Measurements from ENCODE around the gene LSM10.

The LSM10 gene

GRCh38 chr1:36406440-36406839, 8.7 kb upstream of the LSM10 start:
- no peak for DNase-seq

- DNase-seq, result no peak
Measured at GRCh38 chr1:36402504-36402890, 4.8 kb upstream of the LSM10 start.

DNA sequence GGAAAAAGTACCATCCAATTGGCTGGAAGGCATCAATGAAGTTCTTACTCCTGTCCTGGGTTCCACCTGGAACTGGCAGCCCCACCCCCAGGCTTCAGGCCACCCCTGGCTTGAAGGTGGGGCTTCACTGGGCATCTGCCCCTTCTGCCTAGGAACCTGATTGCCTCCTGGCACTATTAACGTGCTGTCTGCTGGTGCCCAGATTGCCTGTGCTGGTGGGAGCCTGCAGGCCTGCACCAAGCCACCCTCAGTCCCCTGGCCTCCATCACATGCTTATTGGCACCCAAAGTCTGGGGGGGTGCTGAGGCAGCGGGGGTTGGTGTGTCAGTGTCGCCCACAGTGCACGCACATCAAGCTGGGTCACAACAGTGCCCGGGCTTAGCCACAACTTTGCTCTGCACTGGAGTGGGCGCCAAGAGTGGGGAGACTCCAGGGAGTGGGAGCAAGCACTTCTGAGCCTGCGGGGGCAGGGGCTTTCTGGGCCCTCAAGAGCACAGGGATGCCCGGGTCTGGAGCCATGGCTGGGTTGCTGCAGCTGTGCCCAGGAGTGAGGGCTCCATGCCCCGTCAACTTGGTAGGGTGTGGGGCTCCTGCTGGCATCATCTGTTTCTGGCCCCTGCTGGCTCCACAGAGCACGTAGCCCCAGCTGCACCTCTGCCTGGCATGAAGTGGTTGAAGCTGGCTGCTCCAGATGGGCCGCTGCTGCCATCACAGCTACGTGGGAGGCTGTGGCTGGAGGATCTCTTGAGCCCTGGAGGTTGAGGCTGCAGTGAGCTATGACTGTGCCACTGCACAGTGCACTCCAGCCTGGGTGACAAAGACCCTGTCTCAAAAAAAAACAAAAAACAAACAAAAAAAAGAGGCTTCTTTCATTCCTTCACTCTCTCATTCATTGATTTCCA, 4.1 kb upstream of the LSM10 start:
- DNase-seq, result no peak

GRCh38 chr1:36400825-36401601, 3.3 kb upstream of the LSM10 start:
- DNase-seq, result peak; percentile 80

GRCh38 chr1:36400514-36400824, 2.8 kb upstream of the LSM10 start:
- no peak for DNase-seq

- DNase-seq, result no peak
Measured at GRCh38 chr1:36398370-36398977, 766 bp upstream of the LSM10 start.

- peak; percentile 56 for DNase-seq
Measured at GRCh38 chr1:36397083-36397377, 678 bp downstream of the LSM10 start.

DNA sequence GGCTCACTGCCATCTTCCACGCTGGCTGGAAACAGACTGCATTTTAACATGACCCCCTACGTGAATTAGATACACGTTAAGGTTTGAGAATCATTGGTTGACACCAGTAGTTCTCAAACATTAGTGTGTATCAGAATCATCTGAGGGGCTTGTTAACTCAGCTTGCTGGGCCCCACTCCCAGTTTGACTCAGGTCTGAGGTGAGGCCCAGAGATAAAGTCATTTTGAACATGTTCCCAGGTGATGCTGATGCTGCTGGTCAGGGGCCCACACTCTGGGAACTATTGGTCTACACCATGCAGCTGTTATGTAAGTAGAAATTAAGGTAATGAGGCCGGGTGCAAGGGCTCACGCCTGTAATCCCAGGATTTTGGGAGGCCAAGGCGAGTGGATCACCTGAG, 1.3 kb downstream of the LSM10 start:
- peak; percentile 40 for DNase-seq

DNA sequence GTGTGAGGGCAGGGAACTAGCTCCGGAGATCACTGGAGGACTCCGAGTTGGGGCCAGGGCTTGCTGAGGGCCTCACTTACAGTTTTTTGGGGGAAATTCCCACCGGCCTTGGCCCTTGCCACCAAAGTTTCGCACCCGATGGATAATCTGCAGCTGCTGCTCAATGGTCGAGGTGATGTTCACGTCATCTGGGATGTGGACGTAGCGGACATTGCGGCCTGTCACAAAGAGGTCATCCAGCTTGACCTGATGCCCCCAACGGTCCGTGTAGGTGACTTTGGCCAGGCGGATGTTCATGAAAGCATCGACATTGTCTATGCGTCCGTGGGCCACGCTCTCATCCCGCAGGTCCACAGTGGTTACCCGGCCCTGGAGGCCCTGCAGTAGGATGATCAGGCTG, 4.0 kb downstream of the LSM10 start:
- no peak for DNase-seq

DNA sequence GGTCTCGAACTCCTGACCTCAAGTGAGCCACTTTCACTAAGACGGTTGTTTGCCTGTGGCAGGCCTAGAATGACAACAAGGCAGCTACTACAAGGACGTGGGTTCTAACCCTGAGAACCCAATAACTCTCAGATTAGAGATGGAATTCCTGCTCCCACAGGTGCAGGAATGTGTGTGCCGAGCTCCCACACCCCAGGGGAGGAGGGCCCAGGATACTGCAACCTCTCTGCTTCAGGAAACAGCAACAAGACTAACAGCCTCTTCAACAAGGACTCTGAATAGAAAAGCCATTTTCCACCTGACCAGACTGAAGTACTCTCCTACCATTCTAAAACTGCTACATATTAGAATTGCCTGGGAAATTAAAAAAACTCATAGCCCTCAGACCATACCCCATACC, 4.9 kb downstream of the LSM10 start:
- no peak for DNase-seq

DNA sequence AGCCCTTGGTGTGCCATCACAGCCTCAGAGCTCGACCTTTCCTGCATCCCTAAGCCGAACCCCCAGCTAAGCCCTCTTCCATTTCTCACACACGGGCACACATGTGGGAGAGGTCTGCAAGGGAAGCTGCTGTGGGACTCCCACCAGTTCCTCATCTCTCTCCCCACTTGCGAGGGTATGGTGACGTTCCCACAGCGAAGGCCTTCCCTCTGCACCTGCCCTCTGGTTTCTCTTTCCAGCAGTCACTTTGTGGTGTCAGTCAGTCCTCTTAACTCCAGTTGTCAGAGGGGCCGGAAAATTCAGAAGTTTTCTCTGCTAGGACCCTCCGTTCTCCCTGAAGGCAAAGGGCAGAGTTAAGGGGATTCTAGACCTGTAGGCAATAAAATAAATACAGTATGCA, 6.4 kb downstream of the LSM10 start:
- DNase-seq, result no peak

GRCh38 chr1:36390411-36390810, 7.3 kb downstream of the LSM10 start:
- DNase-seq, result no peak

- DNase-seq, result no peak
Measured at GRCh38 chr1:36389999-36390398, 7.7 kb downstream of the LSM10 start.

GRCh38 chr1:36389261-36389660, 8.4 kb downstream of the LSM10 start:
- DNase-seq, result no peak

GRCh38 chr1:36387141-36387949, 10.4 kb downstream of the LSM10 start:
- no peak for DNase-seq

GRCh38 chr1:36386265-36387140, 11.2 kb downstream of the LSM10 start:
- DNase-seq, result peak; percentile 94

DNA sequence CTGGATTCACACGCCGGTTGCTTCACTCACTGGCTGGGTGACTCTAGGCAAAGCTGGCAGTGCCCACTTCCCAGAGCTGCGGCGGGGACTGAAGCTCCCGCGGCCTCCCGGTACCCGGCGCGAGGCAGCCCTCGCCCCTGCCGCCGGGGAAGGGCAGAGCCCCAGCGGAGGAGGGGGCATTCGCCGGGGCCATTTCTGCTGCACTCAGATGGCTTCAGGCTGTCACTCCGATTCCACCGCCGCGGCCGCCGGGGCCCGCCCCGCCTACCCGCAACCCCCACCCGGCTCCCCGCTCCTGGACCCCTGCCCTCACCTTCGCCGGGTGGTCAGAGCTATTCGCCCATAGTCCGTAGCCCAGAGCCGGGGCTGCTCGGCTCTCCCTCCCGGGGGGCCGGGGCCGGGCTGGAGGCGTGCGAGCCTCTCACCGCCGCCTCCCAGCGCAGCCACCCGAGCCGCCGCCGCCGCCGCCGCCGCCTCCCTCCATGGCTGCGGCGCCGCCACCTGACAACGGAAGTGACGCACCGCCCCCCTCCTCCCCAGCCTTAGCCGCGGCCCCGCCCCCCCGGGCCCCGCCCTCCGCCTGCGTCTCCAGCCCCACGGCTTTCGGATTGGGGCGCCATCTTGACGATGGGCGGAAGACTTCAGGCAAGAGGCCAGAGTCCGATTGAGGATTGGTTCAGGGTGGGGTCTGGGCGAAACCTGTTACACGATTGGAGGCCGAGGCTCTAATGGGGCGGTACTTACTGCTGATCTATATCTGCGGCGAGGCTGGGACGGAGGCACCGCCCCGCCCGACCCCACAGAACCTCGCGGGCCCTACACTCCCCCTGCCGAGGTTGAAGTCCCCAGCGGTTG, 12.1 kb downstream of the LSM10 start, which contains the start of gene STK40:
TSS of gene STK40 (minus strand) at position 515 of the 855 bp plus-strand sequence. CDS start 24,592 bp downstream, outside the sequence.
- DNase-seq, result peak; percentile 98

- DNase-seq, result peak; percentile 31
Measured at GRCh38 chr1:36384542-36385409, 12.9 kb downstream of the LSM10 start.

- no peak for DNase-seq
Measured at GRCh38 chr1:36383240-36383639, 14.5 kb downstream of the LSM10 start.

GRCh38 chr1:36382669-36383068, 15.0 kb downstream of the LSM10 start:
- DNase-seq, result no peak
